GM12891 (cell line): ENCODE measurements around the gene ZNF217.

Source experiments
- PAX5 ChIP-seq: IDR thresholded peaks from 2 replicates; pipeline ENCODE4 v1.6.1; 2011; ENCODE audit warnings: low read length, moderate library complexity, mild to moderate bottlenecking; ENCODE audit not compliant: insufficient read depth, severe bottlenecking
- POLR2A ChIP-seq: IDR thresholded peaks from 2 replicates; pipeline ENCODE4 v1.6.1; 2011; ENCODE audit warnings: low read depth, low read length, control low read depth
- POLR2AphosphoS5 ChIP-seq: IDR thresholded peaks from 2 replicates; pipeline ENCODE4 v1.6.1; 2011; ENCODE audit warnings: low read depth, low read length, control low read depth
- POU2F2 ChIP-seq: IDR thresholded peaks from 2 replicates; pipeline ENCODE4 v1.6.1; 2011; ENCODE audit warnings: low read depth, mild to moderate bottlenecking, control low read depth, low read length, moderate library complexity
- SPI1 ChIP-seq: IDR thresholded peaks from 2 replicates; pipeline ENCODE4 v1.6.1; 2011; ENCODE audit warnings: low read depth, low read length, control low read depth
- TAF1 ChIP-seq: IDR thresholded peaks from 2 replicates; pipeline ENCODE4 v1.6.1; 2011; ENCODE audit warnings: low read depth, low read length, control low read depth

DNA sequence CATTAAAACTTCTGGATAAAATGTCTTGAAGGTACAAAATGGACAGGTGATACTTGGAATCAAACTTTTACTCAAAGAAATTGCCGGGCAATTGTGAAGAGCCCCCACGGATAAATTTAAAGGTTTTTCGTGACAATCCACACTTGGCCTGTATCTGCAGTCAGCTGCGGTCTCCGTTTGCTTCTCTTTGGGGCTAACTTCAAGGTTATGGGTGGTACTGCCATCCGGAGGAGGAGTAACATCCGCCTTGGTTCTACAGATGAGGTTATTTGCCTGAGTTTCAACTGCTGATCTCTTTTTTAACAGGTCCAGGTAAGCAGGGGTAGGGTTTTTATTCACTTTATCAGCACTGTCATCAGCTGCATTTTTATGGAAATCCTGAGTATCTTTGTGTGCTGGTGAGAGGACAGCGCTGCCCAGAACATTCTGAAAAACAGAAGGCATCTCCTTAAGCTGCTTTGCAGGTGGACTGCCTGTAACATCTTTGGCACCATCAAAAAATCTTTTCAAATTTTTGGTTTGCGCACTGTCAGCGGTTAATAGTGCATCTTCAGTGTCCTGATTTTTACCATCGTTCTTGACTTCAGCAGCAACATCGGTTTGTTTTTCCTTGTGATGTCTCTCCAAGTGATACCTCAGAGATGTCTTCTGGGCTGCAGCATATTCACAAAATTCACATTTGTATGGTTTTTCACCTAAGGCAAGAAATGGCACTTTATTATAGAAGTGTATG is 16.9 kb downstream of the ZNF217 start:
- TF ChIP-seq POLR2A (no peak), POLR2AphosphoS5 (no peak), TAF1 (no peak), PAX5 (no peak), POU2F2 (no peak), SPI1 (no peak)
